ENCODE measurements around the gene WWC2.

DNA sequence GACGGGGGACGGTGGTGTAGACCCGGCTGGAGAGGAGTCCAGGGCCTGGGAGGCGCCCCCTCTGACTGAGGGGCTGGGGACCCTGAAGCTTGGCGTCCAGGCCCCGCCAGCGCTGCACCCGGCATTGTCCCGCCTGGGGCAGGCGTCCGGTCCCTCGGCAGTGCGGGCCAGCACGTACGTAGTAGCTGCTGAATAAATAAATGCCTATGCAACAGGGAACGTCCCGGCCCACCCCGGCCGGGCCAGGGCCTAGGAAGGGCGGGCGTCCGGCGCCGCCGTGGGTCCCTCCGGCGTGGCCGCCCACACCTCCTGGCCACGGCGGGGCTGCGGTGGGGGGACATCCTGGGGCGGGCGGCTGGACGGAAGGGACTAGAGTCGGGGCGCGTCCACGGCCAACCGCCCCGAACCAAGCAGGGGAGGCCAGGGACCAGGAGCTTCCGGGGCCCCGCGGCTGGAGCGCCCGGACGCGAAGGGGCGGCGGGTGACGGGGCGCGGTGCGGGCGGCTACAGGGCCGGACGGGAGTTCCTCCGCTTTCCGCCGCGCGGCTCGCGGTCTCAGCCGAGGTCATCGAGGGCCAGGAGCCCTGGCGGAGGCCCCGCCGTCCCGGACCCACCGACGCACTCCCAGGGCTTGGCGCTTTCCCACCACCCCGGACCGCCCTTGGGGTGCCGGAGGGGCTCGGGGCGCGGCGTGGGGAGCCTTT is 886 bp upstream of the WWC2 start:
- TF ChIP-seq, protein P1, sequence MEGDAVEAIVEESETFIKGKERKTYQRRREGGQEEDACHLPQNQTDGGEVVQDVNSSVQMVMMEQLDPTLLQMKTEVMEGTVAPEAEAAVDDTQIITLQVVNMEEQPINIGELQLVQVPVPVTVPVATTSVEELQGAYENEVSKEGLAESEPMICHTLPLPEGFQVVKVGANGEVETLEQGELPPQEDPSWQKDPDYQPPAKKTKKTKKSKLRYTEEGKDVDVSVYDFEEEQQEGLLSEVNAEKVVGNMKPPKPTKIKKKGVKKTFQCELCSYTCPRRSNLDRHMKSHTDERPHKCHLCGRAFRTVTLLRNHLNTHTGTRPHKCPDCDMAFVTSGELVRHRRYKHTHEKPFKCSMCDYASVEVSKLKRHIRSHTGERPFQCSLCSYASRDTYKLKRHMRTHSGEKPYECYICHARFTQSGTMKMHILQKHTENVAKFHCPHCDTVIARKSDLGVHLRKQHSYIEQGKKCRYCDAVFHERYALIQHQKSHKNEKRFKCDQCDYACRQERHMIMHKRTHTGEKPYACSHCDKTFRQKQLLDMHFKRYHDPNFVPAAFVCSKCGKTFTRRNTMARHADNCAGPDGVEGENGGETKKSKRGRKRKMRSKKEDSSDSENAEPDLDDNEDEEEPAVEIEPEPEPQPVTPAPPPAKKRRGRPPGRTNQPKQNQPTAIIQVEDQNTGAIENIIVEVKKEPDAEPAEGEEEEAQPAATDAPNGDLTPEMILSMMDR (IDR thresholded peaks at IDR 0.05; ENCODE audit: insufficient read depth, low read length), result no peak
- TF ChIP-seq, protein P2, sequence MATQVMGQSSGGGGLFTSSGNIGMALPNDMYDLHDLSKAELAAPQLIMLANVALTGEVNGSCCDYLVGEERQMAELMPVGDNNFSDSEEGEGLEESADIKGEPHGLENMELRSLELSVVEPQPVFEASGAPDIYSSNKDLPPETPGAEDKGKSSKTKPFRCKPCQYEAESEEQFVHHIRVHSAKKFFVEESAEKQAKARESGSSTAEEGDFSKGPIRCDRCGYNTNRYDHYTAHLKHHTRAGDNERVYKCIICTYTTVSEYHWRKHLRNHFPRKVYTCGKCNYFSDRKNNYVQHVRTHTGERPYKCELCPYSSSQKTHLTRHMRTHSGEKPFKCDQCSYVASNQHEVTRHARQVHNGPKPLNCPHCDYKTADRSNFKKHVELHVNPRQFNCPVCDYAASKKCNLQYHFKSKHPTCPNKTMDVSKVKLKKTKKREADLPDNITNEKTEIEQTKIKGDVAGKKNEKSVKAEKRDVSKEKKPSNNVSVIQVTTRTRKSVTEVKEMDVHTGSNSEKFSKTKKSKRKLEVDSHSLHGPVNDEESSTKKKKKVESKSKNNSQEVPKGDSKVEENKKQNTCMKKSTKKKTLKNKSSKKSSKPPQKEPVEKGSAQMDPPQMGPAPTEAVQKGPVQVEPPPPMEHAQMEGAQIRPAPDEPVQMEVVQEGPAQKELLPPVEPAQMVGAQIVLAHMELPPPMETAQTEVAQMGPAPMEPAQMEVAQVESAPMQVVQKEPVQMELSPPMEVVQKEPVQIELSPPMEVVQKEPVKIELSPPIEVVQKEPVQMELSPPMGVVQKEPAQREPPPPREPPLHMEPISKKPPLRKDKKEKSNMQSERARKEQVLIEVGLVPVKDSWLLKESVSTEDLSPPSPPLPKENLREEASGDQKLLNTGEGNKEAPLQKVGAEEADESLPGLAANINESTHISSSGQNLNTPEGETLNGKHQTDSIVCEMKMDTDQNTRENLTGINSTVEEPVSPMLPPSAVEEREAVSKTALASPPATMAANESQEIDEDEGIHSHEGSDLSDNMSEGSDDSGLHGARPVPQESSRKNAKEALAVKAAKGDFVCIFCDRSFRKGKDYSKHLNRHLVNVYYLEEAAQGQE (IDR thresholded peaks at IDR 0.05; ENCODE audit: insufficient replicate concordance, low read depth), result no peak
- TF ChIP-seq POLR2AphosphoS5 (IDR thresholded peaks at IDR 0.05; ENCODE audit: low read depth), result no peak
- no peak for TF ChIP-seq SPI1 (IDR thresholded peaks at IDR 0.05; ENCODE audit: borderline replicate concordance, low read depth)
- TF ChIP-seq GABPA (IDR thresholded peaks at IDR 0.05; ENCODE audit: low read depth), result no peak

Measured in HL-60 (cell line).